Nephron progenitor cell (in vitro differentiated cells): ENCODE results near the gene LIN28B.

Experiments used
- DNase-seq: peaks from one replicate; pipeline ENCODE4 v3.0.0; 2021
- H3K27ac Mint-ChIP-seq: 2 replicates; pipeline ENCODE4 v1.8.0; 2021; ENCODE audit warnings: mild to moderate bottlenecking, moderate library complexity, mixed read lengths
- H3K27me3 Mint-ChIP-seq: 2 replicates; pipeline ENCODE4 v1.8.0; 2021; ENCODE audit warnings: mild to moderate bottlenecking, low read depth, mixed read lengths; ENCODE audit not compliant: poor library complexity
- H3K36me3 Mint-ChIP-seq: 2 replicates; pipeline ENCODE4 v1.8.0; 2021; ENCODE audit warnings: low read depth, mixed read lengths
- H3K4me1 Mint-ChIP-seq: 2 replicates; pipeline ENCODE4 v1.8.0; 2021; ENCODE audit warnings: mixed read lengths
- H3K4me3 Mint-ChIP-seq: 2 replicates; pipeline ENCODE4 v1.8.0; 2021; ENCODE audit warnings: mild to moderate bottlenecking, moderate library complexity, mixed read lengths
- H3K9me3 Mint-ChIP-seq: 2 replicates; pipeline ENCODE4 v1.8.0; 2021; ENCODE audit warnings: mild to moderate bottlenecking, moderate library complexity, mixed read lengths
- TF ChIP-seq, protein P1 (sequence below): fragments of 200-600 bp; sonication (generic); IDR thresholded peaks from 2 replicates; pipeline ENCODE4 v1.5.0; 2021; ENCODE audit warnings: antibody characterized with exemption

LIN28B gene

DNA sequence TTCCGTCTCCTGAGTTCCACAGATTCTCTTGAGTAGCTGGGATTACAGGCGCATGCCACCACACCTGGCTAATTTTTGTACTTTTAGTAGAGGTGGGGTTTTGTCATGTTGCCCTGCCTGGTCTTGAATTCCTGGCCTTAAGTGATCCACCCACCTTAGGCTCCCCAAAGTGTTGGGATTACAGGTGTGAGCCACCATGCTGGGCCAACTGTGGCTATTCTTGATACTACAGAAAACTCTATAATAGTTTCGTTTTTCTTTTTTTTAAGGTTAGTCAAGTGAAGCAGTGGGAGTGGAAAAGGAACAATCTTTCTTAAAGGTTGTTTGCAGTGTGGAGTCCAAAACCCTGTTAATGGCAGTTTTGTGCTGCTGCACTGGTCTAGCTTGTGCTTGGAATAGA is 138.2 kb downstream of the LIN28B start:
- peaks cover 8% of the 10 kb centered on the region for H3K36me3 Mint-ChIP-seq
- H3K4me3 Mint-ChIP-seq = no peak overlapping the region
- H3K27ac Mint-ChIP-seq = no peak overlapping the region
- no peak for DNase-seq
- H3K27me3 Mint-ChIP-seq = peaks cover 6% of the 10 kb centered on the region
- H3K4me1 Mint-ChIP-seq = no peaks in the 10 kb centered on the region
- TF ChIP-seq, protein P1, sequence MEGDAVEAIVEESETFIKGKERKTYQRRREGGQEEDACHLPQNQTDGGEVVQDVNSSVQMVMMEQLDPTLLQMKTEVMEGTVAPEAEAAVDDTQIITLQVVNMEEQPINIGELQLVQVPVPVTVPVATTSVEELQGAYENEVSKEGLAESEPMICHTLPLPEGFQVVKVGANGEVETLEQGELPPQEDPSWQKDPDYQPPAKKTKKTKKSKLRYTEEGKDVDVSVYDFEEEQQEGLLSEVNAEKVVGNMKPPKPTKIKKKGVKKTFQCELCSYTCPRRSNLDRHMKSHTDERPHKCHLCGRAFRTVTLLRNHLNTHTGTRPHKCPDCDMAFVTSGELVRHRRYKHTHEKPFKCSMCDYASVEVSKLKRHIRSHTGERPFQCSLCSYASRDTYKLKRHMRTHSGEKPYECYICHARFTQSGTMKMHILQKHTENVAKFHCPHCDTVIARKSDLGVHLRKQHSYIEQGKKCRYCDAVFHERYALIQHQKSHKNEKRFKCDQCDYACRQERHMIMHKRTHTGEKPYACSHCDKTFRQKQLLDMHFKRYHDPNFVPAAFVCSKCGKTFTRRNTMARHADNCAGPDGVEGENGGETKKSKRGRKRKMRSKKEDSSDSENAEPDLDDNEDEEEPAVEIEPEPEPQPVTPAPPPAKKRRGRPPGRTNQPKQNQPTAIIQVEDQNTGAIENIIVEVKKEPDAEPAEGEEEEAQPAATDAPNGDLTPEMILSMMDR = no peak
- H3K9me3 Mint-ChIP-seq = no peaks in the 10 kb centered on the region

- Mint-ChIP-seq H3K4me1 (no peaks in the 10 kb centered on the region), H3K27me3 (peaks cover 6% of the 10 kb centered on the region), H3K36me3 (peaks cover 8% of the 10 kb centered on the region), H3K9me3 (no peaks in the 10 kb centered on the region), H3K4me3 (no peak overlapping the region), H3K27ac (no peak overlapping the region)
- TF ChIP-seq, protein P1 = no peak
- no peak for DNase-seq
Observed at GRCh38 chr6:105097288-105097687, 140.4 kb downstream of the LIN28B start.

- no peak for DNase-seq
- H3K4me3 Mint-ChIP-seq = no peak overlapping the region
- no peaks in the 10 kb centered on the region for H3K4me1 Mint-ChIP-seq
- H3K27ac Mint-ChIP-seq = no peak overlapping the region
- H3K9me3 Mint-ChIP-seq = no peaks in the 10 kb centered on the region
- H3K27me3 Mint-ChIP-seq = peaks cover 5% of the 10 kb centered on the region
- TF ChIP-seq, protein P1 = no peak
- peaks cover 13% of the 10 kb centered on the region for H3K36me3 Mint-ChIP-seq
Observed at GRCh38 chr6:105099371-105099770, 142.5 kb downstream of the LIN28B start.

DNA sequence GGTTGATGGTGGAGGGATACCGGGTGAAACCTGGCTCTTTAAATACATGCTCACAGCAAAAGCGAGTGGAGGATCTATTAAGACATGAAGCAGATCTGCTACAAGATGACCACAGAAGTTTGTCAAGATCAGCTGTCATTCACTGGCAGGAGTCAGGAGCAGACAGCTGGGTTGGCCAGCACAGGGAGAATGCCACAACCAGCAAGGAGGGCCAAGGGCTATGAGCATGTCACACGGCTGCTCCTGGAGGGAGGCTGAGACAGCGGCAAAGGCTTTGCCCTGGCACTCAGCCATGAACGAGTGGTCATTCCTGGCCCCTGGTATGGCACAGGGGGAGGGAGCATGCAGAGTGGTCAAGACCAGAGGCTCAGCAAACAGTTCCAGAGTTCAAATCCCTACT is 145.3 kb downstream of the LIN28B start:
- no peak for DNase-seq
- peaks cover 10% of the 10 kb centered on the region for H3K36me3 Mint-ChIP-seq
- TF ChIP-seq, protein P1 = no peak
- peaks cover 4% of the 10 kb centered on the region for H3K4me1 Mint-ChIP-seq
- peaks cover 2% of the 10 kb centered on the region for H3K27me3 Mint-ChIP-seq
- no peak overlapping the region for H3K27ac Mint-ChIP-seq
- H3K4me3 Mint-ChIP-seq = no peak overlapping the region
- H3K9me3 Mint-ChIP-seq = no peaks in the 10 kb centered on the region

- DNase-seq = no peak
- TF ChIP-seq, protein P1 = no peak
- H3K36me3 Mint-ChIP-seq = peaks cover 15% of the 10 kb centered on the region
- no peak overlapping the region for H3K4me3 Mint-ChIP-seq
- H3K9me3 Mint-ChIP-seq = no peaks in the 10 kb centered on the region
- H3K27ac Mint-ChIP-seq = no peak overlapping the region
- peaks cover 2% of the 10 kb centered on the region for H3K27me3 Mint-ChIP-seq
- H3K4me1 Mint-ChIP-seq = peaks cover 5% of the 10 kb centered on the region
Observed at GRCh38 chr6:105105094-105105493, 148.2 kb downstream of the LIN28B start.

GRCh38 chr6:105106260-105106659 is 149.4 kb downstream of the LIN28B start:
- DNase-seq = no peak
- Mint-ChIP-seq H3K36me3 (peaks cover 15% of the 10 kb centered on the region), H3K9me3 (no peaks in the 10 kb centered on the region), H3K27ac (no peak overlapping the region), H3K4me1 (peaks cover 5% of the 10 kb centered on the region), H3K4me3 (no peak overlapping the region), H3K27me3 (peaks cover 2% of the 10 kb centered on the region)
- TF ChIP-seq, protein P1 = no peak
